ENCODE results near the gene TMEM217.
A peak's percentile ranks its signal among the peaks of the same experiment; 100 is the strongest.

TMEM217 gene

DNA sequence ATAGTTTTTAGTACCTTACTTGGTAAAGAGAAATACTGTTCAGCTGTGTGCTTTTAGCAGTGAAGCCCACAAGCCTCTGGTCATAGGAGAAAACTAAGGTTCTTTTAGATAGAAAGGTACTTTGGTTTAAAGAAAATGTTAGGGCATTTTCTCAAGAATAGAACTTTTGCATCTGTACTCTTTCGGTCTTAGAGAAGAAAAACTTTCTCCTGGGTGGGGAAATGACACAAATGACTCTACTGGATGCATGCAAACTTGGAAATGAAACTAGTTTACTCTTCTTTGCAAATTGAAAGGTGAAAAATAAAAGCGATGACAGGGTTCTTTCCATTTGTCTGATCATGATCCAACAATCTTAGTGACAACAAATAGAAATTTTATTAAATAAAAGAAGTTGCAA lies 2.1 kb upstream of the TMEM217 start:
- Histone ChIP-seq H3K9ac (ENCODE audit: insufficient read length) (no peak overlapping the region), H3K36me3 (ENCODE audit: insufficient read depth, low read length) (no peaks in the 10 kb centered on the region; the same call in 1 of the 2 replicates), H3K27ac (no peak overlapping the region), H3K9me3 (ENCODE audit: low read depth, low read length) (no peaks in the 10 kb centered on the region), H3K4me3 (no peak overlapping the region)
- no peak for DNase-seq (ENCODE audit: low read depth, low spot score)
- TF ChIP-seq FOXP2 (optimal IDR thresholded peaks at IDR 0.05; ENCODE audit: control extremely low read depth, extremely low read length, insufficient read depth) (no peak), POLR2AphosphoS5 (IDR thresholded peaks at IDR 0.05; ENCODE audit: borderline replicate concordance, low read depth, low read length) (no peak), EZH2 (IDR thresholded peaks at IDR 0.05) (no peak)

- no peaks in the 10 kb centered on the region; the same call in 1 of the 2 replicates for H3K36me3 ChIP-seq (ENCODE audit: insufficient read depth, low read length)
- TF ChIP-seq POLR2AphosphoS5 (IDR thresholded peaks at IDR 0.05; ENCODE audit: borderline replicate concordance, low read depth, low read length) (no peak), EZH2 (IDR thresholded peaks at IDR 0.05) (no peak), FOXP2 (optimal IDR thresholded peaks at IDR 0.05; ENCODE audit: control extremely low read depth, extremely low read length, insufficient read depth) (no peak)
- no peaks in the 10 kb centered on the region for H3K9me3 ChIP-seq (ENCODE audit: low read depth, low read length)
- no peak for DNase-seq (ENCODE audit: low read depth, low spot score)
- no peak overlapping the region for H3K9ac ChIP-seq (ENCODE audit: insufficient read length)
- H3K4me3 ChIP-seq = peak overlapping the region; percentile 14; the same call in 1 of the 2 replicates
- H3K27ac ChIP-seq = no peak overlapping the region
Observed at GRCh38 chr6:37259191-37259590, 1.2 kb upstream of the TMEM217 start.

DNA sequence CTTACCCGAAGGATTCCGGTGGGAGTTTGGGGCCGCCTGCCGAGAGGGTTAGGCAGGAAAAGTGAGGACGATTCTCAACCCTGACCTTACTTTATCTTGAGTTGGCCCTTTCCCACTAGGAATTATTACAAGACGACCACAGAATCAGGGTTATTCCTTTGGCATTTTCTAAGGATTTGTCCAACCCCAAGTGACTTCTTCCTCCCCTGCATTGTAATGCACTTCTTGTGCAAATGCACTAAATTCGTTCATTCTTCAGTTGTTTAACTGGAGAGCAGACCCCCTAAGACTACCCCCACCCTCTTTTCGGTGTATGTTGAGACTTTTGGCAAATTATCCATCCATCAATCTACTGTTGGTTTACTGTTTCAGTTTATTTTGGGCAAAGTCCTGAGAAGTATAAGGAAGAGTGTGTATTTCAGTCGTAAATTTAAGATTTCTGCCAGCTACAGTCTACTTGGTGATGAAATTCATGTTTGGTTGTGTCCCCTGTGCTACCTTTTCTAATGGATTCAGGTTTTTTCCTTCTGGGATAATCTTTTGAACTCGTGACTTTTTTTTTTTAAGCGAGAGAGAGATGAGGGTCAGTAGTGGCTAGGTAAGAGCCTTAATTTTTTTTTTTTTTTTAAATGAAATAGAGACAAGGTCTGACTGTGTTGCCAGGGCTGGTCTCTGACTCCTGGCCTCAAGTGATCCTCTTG lies 611 bp upstream of the TMEM217 start:
- no peaks in the 10 kb centered on the region for H3K9me3 ChIP-seq (ENCODE audit: low read depth, low read length)
- peak overlapping the region; percentile 95 for H3K4me3 ChIP-seq
- H3K9ac ChIP-seq (ENCODE audit: insufficient read length) = peak overlapping the region; percentile 92
- DNase-seq (ENCODE audit: low read depth, low spot score) = no peak
- TF ChIP-seq FOXP2 (optimal IDR thresholded peaks at IDR 0.05; ENCODE audit: control extremely low read depth, extremely low read length, insufficient read depth) = no peak
- no peak for TF ChIP-seq POLR2AphosphoS5 (IDR thresholded peaks at IDR 0.05; ENCODE audit: borderline replicate concordance, low read depth, low read length)
- TF ChIP-seq EZH2 (IDR thresholded peaks at IDR 0.05) = no peak
- no peak overlapping the region for H3K27ac ChIP-seq
- no peaks in the 10 kb centered on the region; the same call in 1 of the 2 replicates for H3K36me3 ChIP-seq (ENCODE audit: insufficient read depth, low read length)

DNA sequence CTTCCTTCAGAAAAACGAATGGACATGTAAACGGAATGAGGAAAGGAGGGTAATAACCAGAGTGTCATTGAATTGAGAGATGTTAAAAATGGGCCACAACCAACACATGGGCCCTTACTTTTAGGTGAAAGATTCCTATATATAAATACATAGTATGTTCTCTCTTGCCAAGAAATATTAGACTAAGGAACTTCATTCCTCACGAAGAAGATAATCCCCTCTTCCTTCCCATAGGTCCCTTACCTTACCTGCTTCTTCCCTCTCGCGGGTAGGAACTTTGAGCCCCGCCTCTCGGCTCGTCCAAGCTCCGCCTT lies 667 bp downstream of the TMEM217 start:
- no peak for DNase-seq (ENCODE audit: low read depth, low spot score)
- no peaks in the 10 kb centered on the region; the same call in 1 of the 2 replicates for H3K36me3 ChIP-seq (ENCODE audit: insufficient read depth, low read length)
- no peak overlapping the region for H3K27ac ChIP-seq
- H3K9ac ChIP-seq (ENCODE audit: insufficient read length) = no peak overlapping the region
- peak overlapping the region; percentile 95 for H3K4me3 ChIP-seq
- no peaks in the 10 kb centered on the region for H3K9me3 ChIP-seq (ENCODE audit: low read depth, low read length)
- TF ChIP-seq POLR2AphosphoS5 (IDR thresholded peaks at IDR 0.05; ENCODE audit: borderline replicate concordance, low read depth, low read length) = no peak
- no peak for TF ChIP-seq FOXP2 (optimal IDR thresholded peaks at IDR 0.05; ENCODE audit: control extremely low read depth, extremely low read length, insufficient read depth)
- no peak for TF ChIP-seq EZH2 (IDR thresholded peaks at IDR 0.05)

- Histone ChIP-seq H3K36me3 (ENCODE audit: insufficient read depth, low read length) (no peaks in the 10 kb centered on the region; the same call in 1 of the 2 replicates), H3K27ac (no peak overlapping the region), H3K9ac (ENCODE audit: insufficient read length) (no peak overlapping the region), H3K4me3 (peak overlapping the region; percentile 95), H3K9me3 (ENCODE audit: low read depth, low read length) (no peaks in the 10 kb centered on the region)
- TF ChIP-seq EZH2 (IDR thresholded peaks at IDR 0.05) (no peak), FOXP2 (optimal IDR thresholded peaks at IDR 0.05; ENCODE audit: control extremely low read depth, extremely low read length, insufficient read depth) (no peak), POLR2AphosphoS5 (IDR thresholded peaks at IDR 0.05; ENCODE audit: borderline replicate concordance, low read depth, low read length) (no peak)
- DNase-seq (ENCODE audit: low read depth, low spot score) = no peak
Observed at GRCh38 chr6:37256692-37257319, 1.1 kb downstream of the TMEM217 start.

DNA sequence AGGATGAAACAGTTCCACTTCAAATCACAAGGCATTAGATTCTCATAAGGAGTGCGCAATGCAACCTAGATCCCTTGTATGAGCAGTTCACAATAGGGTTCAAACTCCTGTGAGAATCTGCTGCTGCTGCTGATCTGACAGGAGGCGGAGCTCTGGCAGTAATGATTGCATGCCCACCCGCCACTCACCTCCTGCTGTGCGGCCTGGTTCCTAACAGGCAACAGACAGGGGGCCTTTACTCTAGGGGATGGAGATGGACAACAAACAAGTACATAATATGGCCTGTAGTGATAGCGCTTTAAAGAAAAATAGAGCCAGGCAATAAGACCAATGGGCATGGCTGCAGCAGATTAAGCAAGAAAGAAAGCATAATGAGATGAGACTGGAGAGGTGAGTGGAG lies 3.1 kb downstream of the TMEM217 start:
- H3K27ac ChIP-seq = no peak overlapping the region
- H3K9ac ChIP-seq (ENCODE audit: insufficient read length) = no peak overlapping the region
- no peaks in the 10 kb centered on the region; the same call in 1 of the 2 replicates for H3K36me3 ChIP-seq (ENCODE audit: insufficient read depth, low read length)
- H3K4me3 ChIP-seq = no peak overlapping the region
- no peak for DNase-seq (ENCODE audit: low read depth, low spot score)
- no peaks in the 10 kb centered on the region for H3K9me3 ChIP-seq (ENCODE audit: low read depth, low read length)
- TF ChIP-seq POLR2AphosphoS5 (IDR thresholded peaks at IDR 0.05; ENCODE audit: borderline replicate concordance, low read depth, low read length) = no peak
- no peak for TF ChIP-seq EZH2 (IDR thresholded peaks at IDR 0.05)

GRCh38 chr6:37253486-37254007 lies 4.4 kb downstream of the TMEM217 start:
- Histone ChIP-seq H3K4me3 (no peak overlapping the region), H3K27ac (no peak overlapping the region), H3K36me3 (ENCODE audit: insufficient read depth, low read length) (no peaks in the 10 kb centered on the region), H3K9ac (ENCODE audit: insufficient read length) (no peak overlapping the region), H3K9me3 (ENCODE audit: low read depth, low read length) (no peaks in the 10 kb centered on the region)
- no peak for TF ChIP-seq EZH2 (IDR thresholded peaks at IDR 0.05)
- no peak for TF ChIP-seq POLR2AphosphoS5 (IDR thresholded peaks at IDR 0.05; ENCODE audit: borderline replicate concordance, low read depth, low read length)
- TF ChIP-seq FOXP2 (optimal IDR thresholded peaks at IDR 0.05; ENCODE audit: control extremely low read depth, extremely low read length, insufficient read depth) = no peak
- DNase-seq (ENCODE audit: low read depth, low spot score) = no peak

DNA sequence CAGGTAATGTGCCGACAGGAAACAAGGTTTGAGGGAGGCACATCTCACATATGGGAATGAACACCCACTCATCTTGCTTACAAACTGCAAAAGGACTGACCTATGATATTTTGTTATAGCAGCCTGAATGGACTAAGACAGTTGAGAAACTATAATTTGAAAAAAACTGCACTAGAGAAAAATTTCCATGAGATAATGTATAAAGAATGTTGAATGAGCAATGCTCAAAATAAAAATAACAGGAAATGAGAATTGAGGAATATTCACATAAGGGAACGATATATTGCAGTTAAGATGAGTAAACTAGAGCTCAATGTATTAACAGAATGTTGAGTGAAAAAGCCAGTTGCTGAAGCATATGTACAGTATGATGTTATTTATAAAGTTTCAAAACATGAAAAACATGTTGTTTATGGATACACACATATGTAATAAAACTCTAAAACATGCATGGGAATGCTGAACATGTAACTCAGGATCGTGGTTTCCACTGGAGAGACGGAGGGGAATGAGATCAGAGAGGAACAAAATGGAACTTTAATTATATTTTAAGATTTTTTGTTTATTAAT lies 6.6 kb downstream of the TMEM217 start:
- H3K27ac ChIP-seq = no peak overlapping the region

More for the DNA sequence above, 6.6 kb downstream of the TMEM217 start:
- Histone ChIP-seq H3K9me3 (ENCODE audit: low read depth, low read length) (no peaks in the 10 kb centered on the region), H3K36me3 (ENCODE audit: insufficient read depth, low read length) (no peaks in the 10 kb centered on the region), H3K9ac (ENCODE audit: insufficient read length) (no peak overlapping the region), H3K4me3 (no peak overlapping the region)
- no peak for DNase-seq (ENCODE audit: low read depth, low spot score)
- TF ChIP-seq FOXP2 (optimal IDR thresholded peaks at IDR 0.05; ENCODE audit: control extremely low read depth, extremely low read length, insufficient read depth) (no peak), POLR2AphosphoS5 (IDR thresholded peaks at IDR 0.05; ENCODE audit: borderline replicate concordance, low read depth, low read length) (no peak), EZH2 (IDR thresholded peaks at IDR 0.05) (no peak)

Data from SK-N-MC (cell line).